A549 treated with AZD9567 at 1 μM for 4 hours (cell line): Measurements from ENCODE around the gene SPDYE5. TPM values are rescaled to one million over a fixed set of nuclear protein-coding genes. Genes with fewer than 3 reads are reported as not detected.

Experiments
- total RNA-seq: library from RNA; stranded (reverse); fragments of 200-300 nt; extraction: Qiagen RNA extraction; gene quantifications from 5 replicates; pipeline ENCODE4 v1.2.3, GENCODE V29; 2022; ENCODE audit not compliant: insufficient read depth

The SPDYE5 gene, protein sequence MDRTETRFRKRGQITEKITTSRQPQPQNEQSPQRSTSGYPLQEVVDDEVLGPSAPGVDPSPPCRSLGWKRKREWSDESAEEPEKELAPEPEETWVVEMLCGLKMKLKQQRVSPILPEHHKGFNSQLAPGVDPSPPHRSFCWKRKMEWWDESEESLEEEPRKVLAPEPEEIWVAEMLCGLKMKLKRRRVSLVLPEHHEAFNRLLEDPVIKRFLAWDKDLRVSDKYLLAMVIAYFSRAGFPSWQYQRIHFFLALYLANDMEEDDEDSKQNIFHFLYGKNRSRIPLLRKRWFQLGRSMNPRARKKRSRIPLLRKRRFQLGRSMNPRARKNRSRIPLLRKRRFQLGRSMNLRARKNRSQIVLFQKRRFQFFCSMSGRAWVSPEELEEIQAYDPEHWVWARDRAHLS
- total RNA-seq: not detected in 5 replicates

DNA sequence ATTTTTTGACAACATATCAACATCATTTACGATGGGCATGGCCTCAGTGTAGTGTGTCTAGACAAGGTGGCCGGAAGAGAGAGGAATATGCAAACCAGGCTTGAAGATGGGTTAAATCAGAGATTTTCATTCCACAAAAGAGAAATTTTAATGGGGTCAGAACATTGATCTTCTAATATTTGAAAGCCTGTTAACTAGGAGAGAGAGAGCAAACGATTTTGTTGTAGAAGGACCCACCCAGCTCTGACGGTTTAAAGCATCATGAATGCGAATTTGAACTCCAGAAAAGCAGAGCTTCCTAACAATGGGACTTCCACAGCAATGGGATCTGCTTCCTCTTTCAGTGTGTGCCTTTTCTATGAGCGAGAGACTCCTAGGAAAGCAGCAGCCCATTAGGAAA is at the start of gene SPDYE5:
TSS of gene SPDYE5 (plus strand) at position 301 of the 400 bp plus-strand sequence. CDS start 1,728 bp downstream, outside the sequence.

DNA sequence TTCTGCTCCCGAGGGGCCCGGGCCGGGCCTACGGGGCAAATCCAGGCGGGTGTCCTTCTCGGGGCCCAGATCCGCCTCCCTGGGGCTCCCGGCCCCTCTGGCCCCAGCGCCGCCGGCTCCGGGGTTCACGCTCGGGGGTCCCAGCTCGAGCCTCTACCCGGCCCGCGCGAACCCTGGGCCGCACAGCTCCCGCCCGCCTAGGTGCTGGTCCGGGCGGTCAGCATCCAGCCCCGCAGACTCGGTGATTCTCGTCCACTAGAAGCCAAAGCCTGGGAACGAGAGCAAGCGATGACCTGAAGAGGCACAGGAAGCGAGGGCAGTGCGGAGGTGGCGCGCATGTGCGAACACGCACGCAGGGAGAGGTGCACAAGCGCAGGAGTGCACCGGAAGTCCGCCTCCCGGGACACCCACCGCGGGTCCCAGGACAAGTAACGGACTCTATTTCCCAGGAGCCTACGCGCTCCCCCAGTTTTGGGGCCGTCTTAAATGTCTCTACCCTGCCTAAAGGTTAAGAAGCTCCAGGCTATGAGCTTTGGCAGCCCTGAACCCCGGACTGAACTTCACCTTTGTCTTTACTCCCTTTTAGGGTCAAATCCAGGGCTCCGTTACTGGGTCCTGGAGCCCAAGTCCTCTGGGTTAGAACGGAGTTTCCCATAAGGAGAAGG is 6.0 kb upstream of the SPDYE5 start, which contains the start of gene POM121C:
TSS of gene POM121C (minus strand) at position 321 of the 665 bp plus-strand sequence. CDS start 44,803 bp downstream, outside the sequence.

Other genes with a start within 250 kb of the SPDYE5 start
- gene TRIM73, start 96.7 kb upstream of the SPDYE5 start, total RNA-seq: 2.3 to 3.4 TPM (median 2.6 TPM) in 4 of 5 replicates, not detected in the other
- 35.5 to 41.6 TPM (median 40.8 TPM) in 5 replicates for gene POM121C, start 6.0 kb upstream of the SPDYE5 start, total RNA-seq
- gene HIP1, start 246.6 kb downstream of the SPDYE5 start, total RNA-seq: 16.1 to 23.1 TPM (median 20.0 TPM) in 5 replicates